ENCODE measurements around the gene MEF2A.

GRCh38 chr15:99686290-99686689 is 120.5 kb downstream of the MEF2A start:
- TF ChIP-seq POLR2A (IDR thresholded peaks at IDR 0.05; ENCODE audit: low read length) (no peak), GATA1 (IDR thresholded peaks at IDR 0.05; ENCODE audit: low read depth, low read length) (no peak)

Data from erythroblast (primary cell).